T-helper 1 cell treated with Interleukin-12 subunit alpha and Interleukin-12 subunit beta and Interleukin-4 antibody, amounts not matched to agents 30 μg/mL and 1 μg/mL, for 36 hours (primary cell): ENCODE measurements around the gene TMEM61.

ENCODE experiments used
- H3K27ac Mint-ChIP-seq: one replicate; pipeline ENCODE4 v1.8.0; 2021; ENCODE audit warnings: mild to moderate bottlenecking, mixed read lengths
- H3K27me3 Mint-ChIP-seq: one replicate; pipeline ENCODE4 v1.8.0; 2021; ENCODE audit warnings: low read depth, mixed read lengths
- H3K36me3 Mint-ChIP-seq: one replicate; pipeline ENCODE4 v1.8.0; 2021; ENCODE audit warnings: low read depth, mixed read lengths
- H3K4me1 Mint-ChIP-seq: one replicate; pipeline ENCODE4 v1.8.0; 2021; ENCODE audit warnings: low read depth, mixed read lengths
- H3K4me3 Mint-ChIP-seq: one replicate; pipeline ENCODE4 v1.8.0; 2021; ENCODE audit warnings: mild to moderate bottlenecking, moderate library complexity, mixed read lengths
- H3K9me3 Mint-ChIP-seq: one replicate; pipeline ENCODE4 v1.8.0; 2021; ENCODE audit warnings: mixed read lengths

TMEM61 gene

GRCh38 chr1:54986025-54986424 lies 5.6 kb downstream of the TMEM61 start:
- Mint-ChIP-seq H3K4me3 (no peak overlapping the region), H3K9me3 (no peaks in the 10 kb centered on the region), H3K27ac (no peak overlapping the region), H3K36me3 (no peaks in the 10 kb centered on the region), H3K4me1 (no peaks in the 10 kb centered on the region), H3K27me3 (peaks cover 22% of the 10 kb centered on the region)

GRCh38 chr1:54986533-54986932 lies 6.1 kb downstream of the TMEM61 start:
- H3K4me1 Mint-ChIP-seq: no peaks in the 10 kb centered on the region
- no peak overlapping the region for H3K27ac Mint-ChIP-seq
- H3K4me3 Mint-ChIP-seq: no peak overlapping the region
- peaks cover 17% of the 10 kb centered on the region for H3K27me3 Mint-ChIP-seq
- H3K9me3 Mint-ChIP-seq: no peaks in the 10 kb centered on the region
- no peaks in the 10 kb centered on the region for H3K36me3 Mint-ChIP-seq

- Mint-ChIP-seq H3K36me3 (no peaks in the 10 kb centered on the region), H3K4me1 (no peaks in the 10 kb centered on the region), H3K27ac (no peak overlapping the region), H3K4me3 (no peak overlapping the region), H3K9me3 (no peaks in the 10 kb centered on the region), H3K27me3 (peaks cover 10% of the 10 kb centered on the region)
These were observed 7.0 kb downstream of the TMEM61 start for GRCh38 chr1:54987427-54987826.

- H3K27me3 Mint-ChIP-seq: peaks cover 9% of the 10 kb centered on the region
- H3K4me1 Mint-ChIP-seq: no peaks in the 10 kb centered on the region
- H3K4me3 Mint-ChIP-seq: no peak overlapping the region
- H3K27ac Mint-ChIP-seq: no peak overlapping the region
- H3K36me3 Mint-ChIP-seq: no peaks in the 10 kb centered on the region
- H3K9me3 Mint-ChIP-seq: no peaks in the 10 kb centered on the region
These were observed 7.7 kb downstream of the TMEM61 start for GRCh38 chr1:54987919-54988705.

GRCh38 chr1:54988975-54989374 lies 8.5 kb downstream of the TMEM61 start:
- no peak overlapping the region for H3K27ac Mint-ChIP-seq
- H3K4me3 Mint-ChIP-seq: no peak overlapping the region

GRCh38 chr1:54989473-54989872 lies 9.0 kb downstream of the TMEM61 start:
- Mint-ChIP-seq H3K4me3 (no peak overlapping the region), H3K4me1 (no peaks in the 10 kb centered on the region), H3K9me3 (no peaks in the 10 kb centered on the region), H3K27me3 (peaks cover 4% of the 10 kb centered on the region), H3K27ac (no peak overlapping the region), H3K36me3 (no peaks in the 10 kb centered on the region)

More at GRCh38 chr1:54988975-54989374, 8.5 kb downstream of the TMEM61 start:
- peaks cover 1% of the 10 kb centered on the region for H3K27me3 Mint-ChIP-seq
- no peaks in the 10 kb centered on the region for H3K36me3 Mint-ChIP-seq
- no peaks in the 10 kb centered on the region for H3K4me1 Mint-ChIP-seq
- H3K9me3 Mint-ChIP-seq: no peaks in the 10 kb centered on the region

GRCh38 chr1:54989968-54990810 lies 9.8 kb downstream of the TMEM61 start:
- no peaks in the 10 kb centered on the region for H3K36me3 Mint-ChIP-seq
- no peak overlapping the region for H3K4me3 Mint-ChIP-seq
- no peaks in the 10 kb centered on the region for H3K9me3 Mint-ChIP-seq
- no peak overlapping the region for H3K27ac Mint-ChIP-seq
- H3K27me3 Mint-ChIP-seq: peaks cover 8% of the 10 kb centered on the region
- peaks cover 4% of the 10 kb centered on the region for H3K4me1 Mint-ChIP-seq

GRCh38 chr1:54990916-54991315 lies 10.5 kb downstream of the TMEM61 start:
- Mint-ChIP-seq H3K9me3 (no peaks in the 10 kb centered on the region), H3K27ac (no peak overlapping the region), H3K36me3 (no peaks in the 10 kb centered on the region), H3K27me3 (peaks cover 15% of the 10 kb centered on the region), H3K4me3 (no peak overlapping the region), H3K4me1 (peaks cover 11% of the 10 kb centered on the region)

GRCh38 chr1:54991939-54992338 lies 11.5 kb downstream of the TMEM61 start:
- peaks cover 23% of the 10 kb centered on the region for H3K27me3 Mint-ChIP-seq
- peaks cover 5% of the 10 kb centered on the region for H3K9me3 Mint-ChIP-seq
- peaks cover 2% of the 10 kb centered on the region for H3K36me3 Mint-ChIP-seq
- no peak overlapping the region for H3K27ac Mint-ChIP-seq
- H3K4me1 Mint-ChIP-seq: peaks cover 18% of the 10 kb centered on the region
- H3K4me3 Mint-ChIP-seq: no peak overlapping the region

- H3K9me3 Mint-ChIP-seq: peaks cover 5% of the 10 kb centered on the region
- peaks cover 2% of the 10 kb centered on the region for H3K36me3 Mint-ChIP-seq
- peaks cover 22% of the 10 kb centered on the region for H3K4me1 Mint-ChIP-seq
- H3K4me3 Mint-ChIP-seq: no peak overlapping the region
- peaks cover 34% of the 10 kb centered on the region for H3K27me3 Mint-ChIP-seq
- no peak overlapping the region for H3K27ac Mint-ChIP-seq
These were observed 12.7 kb downstream of the TMEM61 start for GRCh38 chr1:54993140-54993539.

GRCh38 chr1:54994355-54994990 lies 14.0 kb downstream of the TMEM61 start:
- Mint-ChIP-seq H3K4me1 (peaks cover 22% of the 10 kb centered on the region), H3K27me3 (peaks cover 34% of the 10 kb centered on the region), H3K9me3 (peaks cover 5% of the 10 kb centered on the region), H3K27ac (no peak overlapping the region), H3K36me3 (peaks cover 2% of the 10 kb centered on the region), H3K4me3 (no peak overlapping the region)

GRCh38 chr1:54995013-54995760 lies 14.8 kb downstream of the TMEM61 start:
- H3K27ac Mint-ChIP-seq: peak overlapping the region; percentile 88
- H3K4me3 Mint-ChIP-seq: peak overlapping the region; percentile 30
- H3K36me3 Mint-ChIP-seq: peaks cover 2% of the 10 kb centered on the region
- H3K27me3 Mint-ChIP-seq: peaks cover 37% of the 10 kb centered on the region
- peaks cover 5% of the 10 kb centered on the region for H3K9me3 Mint-ChIP-seq
- H3K4me1 Mint-ChIP-seq: peaks cover 22% of the 10 kb centered on the region

- Mint-ChIP-seq H3K27ac (peak overlapping the region; percentile 88), H3K4me3 (peak overlapping the region; percentile 56), H3K36me3 (peaks cover 2% of the 10 kb centered on the region), H3K27me3 (peaks cover 37% of the 10 kb centered on the region), H3K4me1 (peaks cover 22% of the 10 kb centered on the region), H3K9me3 (peaks cover 5% of the 10 kb centered on the region)
These were observed 15.4 kb downstream of the TMEM61 start for GRCh38 chr1:54995835-54996234.

GRCh38 chr1:54996359-54996868 lies 16.0 kb downstream of the TMEM61 start:
- peak overlapping the region; percentile 56 for H3K4me3 Mint-ChIP-seq
- peak overlapping the region; percentile 88 for H3K27ac Mint-ChIP-seq
- peaks cover 37% of the 10 kb centered on the region for H3K27me3 Mint-ChIP-seq
- peaks cover 2% of the 10 kb centered on the region for H3K36me3 Mint-ChIP-seq
- peaks cover 22% of the 10 kb centered on the region for H3K4me1 Mint-ChIP-seq
- peaks cover 5% of the 10 kb centered on the region for H3K9me3 Mint-ChIP-seq
